Coronary artery (tissue), 2 donors: ENCODE measurements around the gene RAB27B.

Experiments
- DNase-seq: peaks from one replicate; pipeline ENCODE4 v3.0.0-alpha.2; 2017; ENCODE audit warnings: low spot score
- H3K27ac ChIP-seq, 2 donors: fragments of 200-600 bp; sonication (generic); one replicate each; pipeline ENCODE4 v1.5.1; 2016 to 2019
- H3K4me3 ChIP-seq: fragments of 200-600 bp; sonication (generic); 2 replicates; pipeline ENCODE4 v1.5.1; 2016; ENCODE audit warnings: mild to moderate bottlenecking, moderate library complexity
- CTCF ChIP-seq: fragments of 200-600 bp; sonication (generic); IDR thresholded peaks from one replicate; pipeline ENCODE4 v1.5.1; 2019; ENCODE audit warnings: antibody characterized with exemption

RAB27B gene

GRCh38 chr18:54878159-54878622, 49.9 kb downstream of the RAB27B start:
- no peak for TF ChIP-seq CTCF
- Histone ChIP-seq H3K4me3 (no peak overlapping the region), H3K27ac (no peak overlapping the region)
- no peak for DNase-seq

- no peak for DNase-seq
- TF ChIP-seq CTCF, result no peak
- H3K27ac ChIP-seq, result no peak overlapping the region
Observed at GRCh38 chr18:54878659-54879358, 50.5 kb downstream of the RAB27B start.

GRCh38 chr18:54879691-54880090, 51.4 kb downstream of the RAB27B start:
- Histone ChIP-seq H3K4me3 (no peak overlapping the region), H3K27ac (no peak overlapping the region)
- DNase-seq, result no peak
- no peak for TF ChIP-seq CTCF

More at GRCh38 chr18:54878659-54879358, 50.5 kb downstream of the RAB27B start:
- H3K4me3 ChIP-seq, result no peak overlapping the region

GRCh38 chr18:54880395-54881105, 52.3 kb downstream of the RAB27B start:
- Histone ChIP-seq H3K4me3 (no peak overlapping the region), H3K27ac (no peak overlapping the region)
- no peak for DNase-seq
- TF ChIP-seq CTCF, result no peak

- no peak overlapping the region for H3K4me3 ChIP-seq
- no peak overlapping the region for H3K27ac ChIP-seq
- DNase-seq, result no peak
- TF ChIP-seq CTCF, result no peak
Observed at GRCh38 chr18:54881229-54881768, 53.0 kb downstream of the RAB27B start.

GRCh38 chr18:54882318-54882717, 54.0 kb downstream of the RAB27B start:
- no peak overlapping the region for H3K27ac ChIP-seq
- no peak for DNase-seq
- no peak overlapping the region for H3K4me3 ChIP-seq
- no peak for TF ChIP-seq CTCF
